Measurements from ENCODE around the gene MMP3.
"Not testable (repeated sequence)": the region's sequence is repeated elsewhere in the genome, so short reads cannot be mapped to it uniquely, and the experiment has no call there.

MMP3 gene

GRCh38 chr11:102843489-102843888, at the start of gene MMP3:
MMP3 (minus strand) TSS chr11:102843609; CDS start chr11:102843546, 63 bp downstream.
- H3K27me3 Mint-ChIP-seq (ENCODE audit: low read depth) = peaks cover 18% of the 10 kb centered on the region
- no peak within 1 kb of the TSS for H3K27ac Mint-ChIP-seq
- H3K4me1 Mint-ChIP-seq (ENCODE audit: low read depth) = no peaks in the 10 kb centered on the region
- H3K4me3 Mint-ChIP-seq = no peak within 1 kb of the TSS
- H3K36me3 Mint-ChIP-seq (ENCODE audit: low read depth) = no peaks in the 10 kb centered on the region
- no peaks in the 10 kb centered on the region for H3K9me3 Mint-ChIP-seq

- H3K9me3 Mint-ChIP-seq = peaks cover 6% of the 10 kb centered on the region
- H3K27me3 Mint-ChIP-seq (ENCODE audit: low read depth) = peaks cover 7% of the 10 kb centered on the region
- no peaks in the 10 kb centered on the region for H3K36me3 Mint-ChIP-seq (ENCODE audit: low read depth)
- no peaks in the 10 kb centered on the region for H3K4me1 Mint-ChIP-seq (ENCODE audit: low read depth)
- H3K4me3 Mint-ChIP-seq = no peak overlapping the region
- H3K27ac Mint-ChIP-seq = no peak overlapping the region
Observed at GRCh38 chr11:102891736-102892135, 48.3 kb upstream of the MMP3 start.

DNA sequence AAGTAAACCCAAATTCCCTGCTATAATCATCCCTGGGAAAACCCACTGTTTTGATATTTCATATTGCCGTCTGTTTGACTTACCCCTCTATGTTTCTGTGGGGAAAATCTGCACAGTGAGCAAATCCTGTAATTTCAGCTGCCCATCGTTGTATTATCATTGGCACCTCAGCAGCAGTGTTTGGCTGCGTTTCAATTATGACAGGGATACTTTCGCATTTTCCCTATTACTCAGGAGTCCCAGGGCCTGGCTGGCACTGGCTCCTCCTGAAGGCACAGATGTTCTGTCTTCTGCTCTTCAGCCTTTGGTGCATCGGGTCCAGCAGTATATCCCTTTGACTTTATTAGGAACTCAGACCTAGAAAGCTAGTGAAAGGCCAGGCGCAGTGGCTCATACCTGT, 43.6 kb upstream of the MMP3 start:
- no peak overlapping the region for H3K27ac Mint-ChIP-seq
- H3K4me1 Mint-ChIP-seq (ENCODE audit: low read depth) = peaks cover 4% of the 10 kb centered on the region
- H3K9me3 Mint-ChIP-seq = no peaks in the 10 kb centered on the region
- no peaks in the 10 kb centered on the region for H3K36me3 Mint-ChIP-seq (ENCODE audit: low read depth)
- H3K4me3 Mint-ChIP-seq = no peak overlapping the region
- H3K27me3 Mint-ChIP-seq (ENCODE audit: low read depth) = peaks cover 3% of the 10 kb centered on the region

- no peak overlapping the region for H3K27ac Mint-ChIP-seq
- no peaks in the 10 kb centered on the region for H3K9me3 Mint-ChIP-seq
- no peak overlapping the region for H3K4me3 Mint-ChIP-seq
- peaks cover 4% of the 10 kb centered on the region for H3K4me1 Mint-ChIP-seq (ENCODE audit: low read depth)
- H3K27me3 Mint-ChIP-seq (ENCODE audit: low read depth) = peaks cover under 1% of the 10 kb centered on the region
- no peaks in the 10 kb centered on the region for H3K36me3 Mint-ChIP-seq (ENCODE audit: low read depth)
Observed at GRCh38 chr11:102883141-102883540, 39.7 kb upstream of the MMP3 start.

GRCh38 chr11:102882389-102883024, 39.1 kb upstream of the MMP3 start:
- H3K4me1 Mint-ChIP-seq (ENCODE audit: low read depth) = peaks cover 4% of the 10 kb centered on the region
- H3K9me3 Mint-ChIP-seq = no peaks in the 10 kb centered on the region
- H3K36me3 Mint-ChIP-seq (ENCODE audit: low read depth) = no peaks in the 10 kb centered on the region
- H3K27me3 Mint-ChIP-seq (ENCODE audit: low read depth) = no peaks in the 10 kb centered on the region
- H3K4me3 Mint-ChIP-seq = no peak overlapping the region
- no peak overlapping the region for H3K27ac Mint-ChIP-seq

GRCh38 chr11:102879801-102880200, 36.4 kb upstream of the MMP3 start:
- H3K4me1 Mint-ChIP-seq (ENCODE audit: low read depth) = peaks cover 4% of the 10 kb centered on the region
- H3K4me3 Mint-ChIP-seq = no peak overlapping the region
- no peak overlapping the region for H3K27ac Mint-ChIP-seq
- no peaks in the 10 kb centered on the region for H3K36me3 Mint-ChIP-seq (ENCODE audit: low read depth)
- no peaks in the 10 kb centered on the region for H3K27me3 Mint-ChIP-seq (ENCODE audit: low read depth)
- no peaks in the 10 kb centered on the region for H3K9me3 Mint-ChIP-seq

GRCh38 chr11:102878595-102878994, 35.2 kb upstream of the MMP3 start:
- Mint-ChIP-seq H3K27ac (no peak overlapping the region), H3K9me3 (no peaks in the 10 kb centered on the region), H3K27me3 (ENCODE audit: low read depth) (no peaks in the 10 kb centered on the region), H3K36me3 (ENCODE audit: low read depth) (no peaks in the 10 kb centered on the region), H3K4me1 (ENCODE audit: low read depth) (peaks cover 4% of the 10 kb centered on the region), H3K4me3 (no peak overlapping the region)

- Mint-ChIP-seq H3K36me3 (ENCODE audit: low read depth) (no peaks in the 10 kb centered on the region), H3K9me3 (no peaks in the 10 kb centered on the region), H3K27ac (no peak within 1 kb of the TSS), H3K4me3 (no peak within 1 kb of the TSS), H3K4me1 (ENCODE audit: low read depth) (no peaks in the 10 kb centered on the region), H3K27me3 (ENCODE audit: low read depth) (peaks cover 4% of the 10 kb centered on the region)
Observed at GRCh38 chr11:102874852-102875251, 31.4 kb upstream of the MMP3 start, which contains the start of gene MMP12. MMP12 (minus strand) TSS chr11:102874982; CDS start chr11:102874937, 45 bp downstream.

GRCh38 chr11:102869354-102869964, 26.1 kb upstream of the MMP3 start:
- not testable (repeated sequence) for H3K9me3 Mint-ChIP-seq, H3K27ac Mint-ChIP-seq

GRCh38 chr11:102868339-102868738, 24.9 kb upstream of the MMP3 start:
- Mint-ChIP-seq H3K4me1 (ENCODE audit: low read depth) (no peaks in the 10 kb centered on the region), H3K4me3 (no peak overlapping the region), H3K27me3 (ENCODE audit: low read depth) (peaks cover 9% of the 10 kb centered on the region), H3K27ac (no peak overlapping the region), H3K9me3 (no peaks in the 10 kb centered on the region), H3K36me3 (ENCODE audit: low read depth) (no peaks in the 10 kb centered on the region)

More at GRCh38 chr11:102869354-102869964, 26.1 kb upstream of the MMP3 start:
- not testable (repeated sequence) for H3K36me3 Mint-ChIP-seq (ENCODE audit: low read depth); H3K4me1 Mint-ChIP-seq (ENCODE audit: low read depth); H3K27me3 Mint-ChIP-seq (ENCODE audit: low read depth); H3K4me3 Mint-ChIP-seq

DNA sequence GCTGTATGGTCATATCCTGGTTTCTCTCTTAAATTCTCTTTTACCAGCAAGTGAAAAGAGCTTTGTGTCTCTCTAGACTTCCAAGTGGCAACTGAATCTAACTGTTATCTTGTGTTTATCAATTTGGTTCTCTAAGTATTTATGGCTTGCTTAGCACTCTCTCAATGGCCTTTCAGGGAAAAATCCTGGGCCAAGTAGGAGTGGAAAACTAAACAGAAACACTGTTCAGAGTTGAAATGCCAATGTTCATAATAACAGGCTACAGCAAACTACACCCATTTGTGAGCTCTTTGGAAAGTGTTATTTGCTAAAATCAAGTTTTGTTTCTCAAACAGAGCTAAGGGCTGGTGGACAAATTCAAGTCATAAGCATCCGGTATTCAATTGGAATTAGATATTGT, 21.3 kb upstream of the MMP3 start:
- Mint-ChIP-seq H3K4me1 (ENCODE audit: low read depth) (no peaks in the 10 kb centered on the region), H3K4me3 (no peak overlapping the region), H3K9me3 (no peaks in the 10 kb centered on the region), H3K36me3 (ENCODE audit: low read depth) (no peaks in the 10 kb centered on the region), H3K27me3 (ENCODE audit: low read depth) (peaks cover 13% of the 10 kb centered on the region), H3K27ac (no peak overlapping the region)

DNA sequence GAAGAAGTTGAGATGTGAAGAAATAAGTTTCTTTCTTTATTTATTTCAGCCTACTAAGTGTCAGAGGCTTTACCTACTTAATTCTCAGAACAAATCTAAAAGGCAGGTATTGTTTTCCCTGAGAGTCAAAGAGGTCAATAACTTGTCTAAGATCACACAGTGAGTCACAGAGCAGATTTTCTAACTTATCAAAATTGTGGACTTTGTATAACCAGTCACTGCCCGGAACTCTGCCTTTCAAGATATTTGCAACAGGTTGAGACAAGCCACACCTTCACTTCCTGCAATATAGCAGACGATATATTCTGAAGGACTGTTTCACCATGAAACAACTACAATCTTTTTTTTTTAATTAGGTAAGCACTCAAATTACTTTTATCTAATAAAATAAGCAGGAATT, 10.5 kb upstream of the MMP3 start:
- Mint-ChIP-seq H3K36me3 (ENCODE audit: low read depth) (no peaks in the 10 kb centered on the region), H3K9me3 (no peaks in the 10 kb centered on the region), H3K27me3 (ENCODE audit: low read depth) (peaks cover 6% of the 10 kb centered on the region), H3K27ac (no peak overlapping the region), H3K4me3 (no peak overlapping the region), H3K4me1 (ENCODE audit: low read depth) (no peaks in the 10 kb centered on the region)

DNA sequence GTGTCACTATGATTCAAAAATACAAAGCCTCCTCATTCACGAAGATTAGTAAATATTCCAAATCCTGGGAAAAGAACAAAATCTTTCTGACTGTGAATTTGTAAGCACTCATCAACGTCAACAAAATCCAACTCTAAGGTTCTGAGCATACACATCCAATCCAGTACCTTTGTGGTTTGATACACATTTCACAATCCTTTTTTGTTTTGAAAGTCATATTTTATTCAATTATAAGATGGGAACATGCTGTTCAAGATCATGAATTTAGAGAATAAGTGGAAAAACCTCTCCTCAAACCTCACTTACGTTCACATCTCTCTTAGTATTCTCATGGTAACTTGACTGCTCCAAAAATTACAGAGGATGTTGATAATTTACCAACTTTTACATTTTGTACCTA, 9.6 kb upstream of the MMP3 start:
- H3K4me3 Mint-ChIP-seq = no peak overlapping the region
- peaks cover 6% of the 10 kb centered on the region for H3K27me3 Mint-ChIP-seq (ENCODE audit: low read depth)
- no peaks in the 10 kb centered on the region for H3K9me3 Mint-ChIP-seq
- no peaks in the 10 kb centered on the region for H3K4me1 Mint-ChIP-seq (ENCODE audit: low read depth)
- H3K36me3 Mint-ChIP-seq (ENCODE audit: low read depth) = no peaks in the 10 kb centered on the region
- H3K27ac Mint-ChIP-seq = no peak overlapping the region

- no peak overlapping the region for H3K4me3 Mint-ChIP-seq
- H3K27me3 Mint-ChIP-seq (ENCODE audit: low read depth) = peaks cover 8% of the 10 kb centered on the region
- no peak overlapping the region for H3K27ac Mint-ChIP-seq
- no peaks in the 10 kb centered on the region for H3K9me3 Mint-ChIP-seq
- no peaks in the 10 kb centered on the region for H3K4me1 Mint-ChIP-seq (ENCODE audit: low read depth)
- no peaks in the 10 kb centered on the region for H3K36me3 Mint-ChIP-seq (ENCODE audit: low read depth)
Observed at GRCh38 chr11:102850973-102851745, 7.8 kb upstream of the MMP3 start.

- Mint-ChIP-seq H3K4me1 (ENCODE audit: low read depth) (no peaks in the 10 kb centered on the region), H3K9me3 (no peaks in the 10 kb centered on the region), H3K27ac (no peak overlapping the region), H3K27me3 (ENCODE audit: low read depth) (peaks cover 11% of the 10 kb centered on the region), H3K36me3 (ENCODE audit: low read depth) (no peaks in the 10 kb centered on the region), H3K4me3 (no peak overlapping the region)
Observed at GRCh38 chr11:102849311-102849710, 5.9 kb upstream of the MMP3 start.

Measured in T-helper 1 cell treated with Interleukin-12 subunit alpha and Interleukin-12 subunit beta and Interleukin-4 antibody, amounts not matched to agents 30 μg/mL and 1 μg/mL, for 36 hours (primary cell).